BLaER1 treated with 17β-estradiol and CSF1 and Interleukin-3, amounts not matched to agents 10 nM and 100 nM (cell line): ENCODE results near the gene TAF5.
"Not testable (repeated sequence)": the region's sequence is repeated elsewhere in the genome, so short reads cannot be mapped to it uniquely, and the experiment has no call there.

ENCODE experiments used
- H3K27ac ChIP-seq, 11 experiments: shearing (Covaris generic); formaldehyde crosslinking; 2 replicates each; pipeline ENCODE4 v1.8.1; 2022
- H3K27me3 ChIP-seq, 11 experiments: shearing (Covaris generic); formaldehyde crosslinking; 2 replicates each; pipeline ENCODE4 v1.8.1; 2022
- H3K36me3 ChIP-seq, 11 experiments: shearing (Covaris generic); formaldehyde crosslinking; 2 replicates each; pipeline ENCODE4 v1.8.1; 2022
- H3K4me1 ChIP-seq, 10 experiments: shearing (Covaris generic); formaldehyde crosslinking; 2 replicates each; pipeline ENCODE4 v1.8.1; 2022
- H3K4me2 ChIP-seq, 11 experiments: shearing (Covaris generic); formaldehyde crosslinking; 2 replicates each; pipeline ENCODE4 v1.8.1; 2022
- H3K4me3 ChIP-seq, 10 experiments: shearing (Covaris generic); formaldehyde crosslinking; 2 replicates each; pipeline ENCODE4 v1.8.1; 2022
- H3K9ac ChIP-seq, 11 experiments: shearing (Covaris generic); formaldehyde crosslinking; 2 replicates each; pipeline ENCODE4 v1.8.1; 2022
- H3K9me3 ChIP-seq, 11 experiments: shearing (Covaris generic); formaldehyde crosslinking; replicated peaks in 1 of 11; 2 replicates each; pipeline ENCODE4 v1.8.1; 2022
- H4K20me1 ChIP-seq, 11 experiments: shearing (Covaris generic); formaldehyde crosslinking; 2 replicates each; pipeline ENCODE4 v1.8.1; 2022
- Cebpa-rat ChIP-seq, 11 experiments: shearing (Covaris generic); IDR thresholded peaks; 2 replicates each; pipeline ENCODE4 v1.8.1; 2022

Gene TAF5

GRCh38 chr10:103367782-103368518 lies at the start of gene TAF5:
Gene TAF5, plus strand, starts transcription at chr10:103367976. Its CDS starts 14 bp downstream, at chr10:103367990.
- Histone ChIP-seq H4K20me1 (peaks cover 0 to 17% (median 0%) of the 10 kb centered on the region in 11 experiments; a peak in 6 of 22 replicates), H3K9me3 (no peaks in the 10 kb centered on the region), H3K4me1 (peaks cover 13 to 28% (median 25%) of the 10 kb centered on the region in 10 experiments), H3K27ac (peak within 1 kb of the TSS; percentile 63 to 93 (median 88); a peak in 21 of 22 replicates), H3K4me3 (peak within 1 kb of the TSS; percentile 75 to 99 (median 96)), H3K4me2 (peak within 1 kb of the TSS; percentile 68 to 94 (median 88)), H3K27me3 (no peaks in the 10 kb centered on the region), H3K9ac (peak within 1 kb of the TSS; percentile 85 to 95 (median 92)), H3K36me3 (peaks cover under 1 to 12% (median 3%) of the 10 kb centered on the region in 11 experiments; a peak in 17 of 22 replicates)
- 0 out of 22 replicates have a peak, but pooled peaks of 1 of the 11 experiments have one; percentile 33 for TF ChIP-seq Cebpa-rat (IDR thresholded peaks at IDR 0.05)

- no peak overlapping the region for H3K4me2 ChIP-seq
- no peaks in the 10 kb centered on the region for H4K20me1 ChIP-seq
- no peak for TF ChIP-seq Cebpa-rat (IDR thresholded peaks at IDR 0.05)
- H3K9me3 ChIP-seq, result no peaks in the 10 kb centered on the region
- H3K27me3 ChIP-seq, result no peaks in the 10 kb centered on the region
- H3K36me3 ChIP-seq, result peaks cover 90 to 100% (median 98%) of the 10 kb centered on the region in 11 experiments
- no peak overlapping the region for H3K9ac ChIP-seq
- no peaks in the 10 kb centered on the region for H3K4me1 ChIP-seq
- no peak overlapping the region for H3K27ac ChIP-seq
- H3K4me3 ChIP-seq, result no peak overlapping the region
Observed at GRCh38 chr10:103327906-103328305, 39.9 kb upstream of the TAF5 start.

- Histone ChIP-seq H3K4me2 (no peak overlapping the region), H3K27me3 (no peaks in the 10 kb centered on the region), H3K9ac (no peak overlapping the region), H3K4me3 (no peak overlapping the region), H4K20me1 (peaks cover 0 to 18% (median 7%) of the 10 kb centered on the region in 11 experiments; a peak in 11 of 22 replicates), H3K27ac (no peak overlapping the region), H3K9me3 (no peaks in the 10 kb centered on the region), H3K4me1 (no peaks in the 10 kb centered on the region), H3K36me3 (peaks cover 74 to 93% (median 86%) of the 10 kb centered on the region in 11 experiments)
- TF ChIP-seq Cebpa-rat (IDR thresholded peaks at IDR 0.05), result no peak
Observed at GRCh38 chr10:103333934-103334520, 33.7 kb upstream of the TAF5 start.

- no peaks in the 10 kb centered on the region for H3K4me1 ChIP-seq
- TF ChIP-seq Cebpa-rat (IDR thresholded peaks at IDR 0.05), result no peak
- H3K4me2 ChIP-seq, result no peak overlapping the region
- no peak overlapping the region for H3K9ac ChIP-seq
- no peaks in the 10 kb centered on the region for H3K27me3 ChIP-seq
- H3K36me3 ChIP-seq, result peaks cover 74 to 93% (median 86%) of the 10 kb centered on the region in 11 experiments
- H3K9me3 ChIP-seq, result no peaks in the 10 kb centered on the region
- no peak overlapping the region for H3K27ac ChIP-seq
- H3K4me3 ChIP-seq, result no peak overlapping the region
- peaks cover 0 to 20% (median 12%) of the 10 kb centered on the region in 11 experiments; a peak in 11 of 22 replicates for H4K20me1 ChIP-seq
Observed at GRCh38 chr10:103334567-103334966, 33.2 kb upstream of the TAF5 start.

GRCh38 chr10:103336370-103336769 lies 31.4 kb upstream of the TAF5 start:
- H3K9ac ChIP-seq, result no peak overlapping the region
- no peak overlapping the region for H3K4me3 ChIP-seq
- H3K36me3 ChIP-seq, result peaks cover 72 to 93% (median 85%) of the 10 kb centered on the region in 11 experiments
- H3K27me3 ChIP-seq, result no peaks in the 10 kb centered on the region
- no peak overlapping the region for H3K4me2 ChIP-seq
- peaks cover 0 to 29% (median 12%) of the 10 kb centered on the region in 11 experiments; a peak in 12 of 22 replicates for H4K20me1 ChIP-seq
- H3K27ac ChIP-seq, result no peak overlapping the region
- H3K4me1 ChIP-seq, result no peaks in the 10 kb centered on the region
- TF ChIP-seq Cebpa-rat (IDR thresholded peaks at IDR 0.05), result no peak
- no peaks in the 10 kb centered on the region for H3K9me3 ChIP-seq

DNA sequence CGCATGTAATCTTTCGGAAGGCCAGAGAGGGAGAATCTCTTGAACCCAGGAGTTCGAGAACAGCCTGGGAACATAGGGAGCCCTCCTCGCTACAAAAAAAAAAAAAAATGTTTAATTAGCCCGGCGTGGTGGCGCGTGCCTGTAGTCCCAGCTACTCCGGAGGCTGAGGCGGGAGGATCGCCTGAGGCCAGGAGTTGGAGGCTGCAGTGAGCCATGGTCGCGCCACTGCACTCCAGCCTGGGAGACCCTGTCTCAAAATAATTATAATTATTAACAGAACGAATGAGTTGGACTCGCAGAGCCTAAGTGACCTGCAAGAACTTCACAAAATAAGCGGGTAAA lies 17.6 kb upstream of the TAF5 start:
- no peaks in the 10 kb centered on the region for H3K27me3 ChIP-seq
- no peak for TF ChIP-seq Cebpa-rat (IDR thresholded peaks at IDR 0.05)
- H3K9ac ChIP-seq, result peak overlapping the region; percentile 80 to 92 (median 89)
- H3K27ac ChIP-seq, result peak overlapping the region; percentile 58 to 90 (median 85)
- peaks cover 16 to 25% (median 21%) of the 10 kb centered on the region in 10 experiments for H3K4me1 ChIP-seq
- peak overlapping the region; percentile 71 to 90 (median 78) for H3K4me3 ChIP-seq
- peaks cover 34 to 44% (median 43%) of the 10 kb centered on the region in 11 experiments for H3K36me3 ChIP-seq
- no peaks in the 10 kb centered on the region for H3K9me3 ChIP-seq
- peaks cover 0 to 9% (median 0%) of the 10 kb centered on the region in 11 experiments; a peak in 4 of 22 replicates for H4K20me1 ChIP-seq
- peak overlapping the region; percentile 49 to 92 (median 81) for H3K4me2 ChIP-seq

- Histone ChIP-seq H3K27me3 (no peaks in the 10 kb centered on the region), H3K4me3 (peak within 1 kb of the TSS; percentile 71 to 90 (median 78)), H3K9ac (peak within 1 kb of the TSS; percentile 80 to 92 (median 89)), H3K36me3 (peaks cover 29 to 38% (median 38%) of the 10 kb centered on the region in 11 experiments), H4K20me1 (peaks cover 0 to 9% (median 0%) of the 10 kb centered on the region in 11 experiments; a peak in 4 of 22 replicates), H3K4me2 (peak within 1 kb of the TSS; percentile 49 to 92 (median 81)), H3K4me1 (peaks cover 16 to 25% (median 21%) of the 10 kb centered on the region in 10 experiments), H3K27ac (peak within 1 kb of the TSS; percentile 58 to 90 (median 85)), H3K9me3 (no peaks in the 10 kb centered on the region)
- TF ChIP-seq Cebpa-rat (IDR thresholded peaks at IDR 0.05), result no peak
Observed at GRCh38 chr10:103350517-103351260, 17.1 kb upstream of the TAF5 start, which contains the start of gene PCGF6. Gene PCGF6, minus strand, starts transcription at chr10:103351140. Its CDS starts 74 bp downstream, at chr10:103351066.

DNA sequence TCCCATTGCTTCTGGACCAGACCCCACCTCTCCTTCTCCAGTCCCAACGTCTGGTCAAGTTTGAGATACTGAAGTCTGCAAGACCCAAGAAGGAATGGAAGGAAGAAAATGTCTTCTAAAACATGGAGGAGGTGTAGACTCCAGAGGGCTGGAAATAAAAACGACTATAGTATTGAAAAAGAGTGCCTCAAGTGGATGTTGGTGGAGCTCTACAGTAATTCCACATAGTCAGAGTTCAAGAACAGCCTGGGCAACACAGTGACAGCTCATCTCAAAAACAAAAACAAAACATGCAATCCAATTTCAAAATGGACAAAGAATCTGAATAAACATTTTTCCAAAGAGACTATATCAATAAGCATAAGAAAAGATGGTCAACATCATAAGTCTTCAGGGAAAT lies 14.5 kb upstream of the TAF5 start:
- H3K4me1 ChIP-seq, result peaks cover 16 to 25% (median 21%) of the 10 kb centered on the region in 10 experiments
- no peak overlapping the region for H3K4me3 ChIP-seq
- H3K27me3 ChIP-seq, result no peaks in the 10 kb centered on the region
- H3K9ac ChIP-seq, result no peak overlapping the region
- no peaks in the 10 kb centered on the region for H3K9me3 ChIP-seq
- no peak overlapping the region for H3K4me2 ChIP-seq
- peaks cover 3 to 13% (median 12%) of the 10 kb centered on the region in 11 experiments; a peak in 21 of 22 replicates for H3K36me3 ChIP-seq
- H3K27ac ChIP-seq, result no peak overlapping the region
- TF ChIP-seq Cebpa-rat (IDR thresholded peaks at IDR 0.05), result no peak
- peaks cover 0 to 9% (median 0%) of the 10 kb centered on the region in 11 experiments; a peak in 3 of 22 replicates for H4K20me1 ChIP-seq

GRCh38 chr10:103354567-103354966 lies 13.2 kb upstream of the TAF5 start:
- H3K4me2 ChIP-seq, H3K36me3 ChIP-seq, H4K20me1 ChIP-seq, H3K9me3 ChIP-seq, H3K27me3 ChIP-seq, H3K27ac ChIP-seq, H3K4me3 ChIP-seq, H3K9ac ChIP-seq: not testable (repeated sequence)
- peaks cover 12 to 15% (median 13%) of the 10 kb centered on the region in 10 experiments for H3K4me1 ChIP-seq
